ENCODE results near the gene SFMBT2.
"Not testable (repeated sequence)": the region's sequence is repeated elsewhere in the genome, so short reads cannot be mapped to it uniquely, and the experiment has no call there.

The SFMBT2 gene

DNA sequence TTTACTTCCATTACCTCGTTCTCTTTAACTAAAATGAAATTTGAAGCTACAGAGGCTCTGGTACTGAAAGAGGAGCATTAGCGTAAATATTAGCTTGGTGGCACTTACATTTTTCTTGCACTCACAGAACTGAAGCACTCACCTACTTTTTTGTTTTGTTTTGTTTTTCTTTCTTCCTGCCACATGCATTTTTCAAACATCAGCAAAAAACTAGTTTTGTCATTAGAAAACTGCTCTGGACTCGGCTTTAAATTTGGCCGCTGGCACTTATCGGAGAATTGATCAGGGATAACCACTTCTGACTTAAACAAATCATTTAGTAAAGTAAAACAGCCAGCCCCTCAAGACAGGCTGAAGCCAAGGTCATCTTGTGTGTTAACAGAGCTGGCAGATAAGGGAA lies 216.3 kb downstream of the SFMBT2 start:
- H2AFZ ChIP-seq (ENCODE audit: low read length, unreplicated experiment) = no peak overlapping the region
- H3K4me3 ChIP-seq (ENCODE audit: low read depth, low read length) = no peak overlapping the region
- H3K4me1 ChIP-seq (ENCODE audit: control insufficient read depth, insufficient read depth, low read length, unreplicated experiment) = no peaks in the 10 kb centered on the region
- H3K79me2 ChIP-seq (ENCODE audit: control insufficient read depth, insufficient read depth, low read length, unreplicated experiment) = no peaks in the 10 kb centered on the region
- no peaks in the 10 kb centered on the region for H3K36me3 ChIP-seq (ENCODE audit: insufficient read depth, low read length)
- H3K27me3 ChIP-seq (ENCODE audit: insufficient read depth, low read length) = no peaks in the 10 kb centered on the region
- no peak overlapping the region for H3K27ac ChIP-seq (ENCODE audit: low read depth, low read length)

DNA sequence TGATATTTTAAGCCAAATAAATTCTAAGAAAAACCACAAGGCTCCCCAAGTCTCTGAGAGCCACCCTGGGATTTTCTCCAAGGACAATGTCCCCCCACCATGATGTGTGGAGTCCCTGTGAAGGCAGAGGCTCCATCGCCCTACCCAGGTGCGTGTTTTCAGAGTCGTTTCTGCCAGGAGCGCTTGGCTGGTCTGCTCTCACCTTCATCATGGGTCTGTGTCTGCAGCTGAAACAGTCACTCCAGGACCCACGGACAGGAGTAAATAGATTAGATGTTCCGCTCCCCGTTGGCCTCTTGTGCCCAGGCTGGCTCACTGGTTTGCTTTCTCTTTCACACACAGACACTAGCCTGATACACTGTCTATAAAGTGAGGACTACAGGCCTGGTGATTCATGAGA lies 217.5 kb downstream of the SFMBT2 start:
- H3K27me3 ChIP-seq (ENCODE audit: insufficient read depth, low read length) = no peaks in the 10 kb centered on the region
- H2AFZ ChIP-seq (ENCODE audit: low read length, unreplicated experiment) = no peak overlapping the region
- H3K79me2 ChIP-seq (ENCODE audit: control insufficient read depth, insufficient read depth, low read length, unreplicated experiment) = no peaks in the 10 kb centered on the region
- no peak overlapping the region for H3K4me3 ChIP-seq (ENCODE audit: low read depth, low read length)
- no peak overlapping the region for H3K27ac ChIP-seq (ENCODE audit: low read depth, low read length)
- no peaks in the 10 kb centered on the region for H3K36me3 ChIP-seq (ENCODE audit: insufficient read depth, low read length)
- H3K4me1 ChIP-seq (ENCODE audit: control insufficient read depth, insufficient read depth, low read length, unreplicated experiment) = no peaks in the 10 kb centered on the region

DNA sequence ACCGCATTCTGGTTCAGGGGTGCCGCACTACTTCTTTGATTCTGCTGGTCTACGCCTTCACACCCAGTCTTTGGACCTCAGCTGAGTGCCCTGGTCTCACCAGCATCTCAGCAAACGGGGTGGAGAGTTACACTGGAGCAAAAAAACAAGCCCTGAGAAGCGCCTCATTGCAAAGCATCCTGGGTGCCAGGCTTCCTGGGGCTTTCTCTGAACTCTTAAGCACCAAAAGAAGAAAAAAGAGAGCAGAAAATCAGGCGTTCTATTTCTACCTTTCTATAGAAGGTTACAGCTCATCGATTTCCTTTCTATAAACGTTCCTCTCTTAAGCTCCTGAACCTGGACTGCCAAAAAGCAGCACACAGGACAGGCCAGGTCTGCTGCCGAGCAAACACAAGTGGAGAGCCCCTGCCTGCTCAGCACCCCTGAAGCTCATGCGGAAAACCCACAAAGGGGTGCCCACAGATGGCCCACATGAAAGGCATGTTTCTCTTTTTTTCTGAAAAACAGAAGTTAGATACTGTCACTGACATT lies 217.9 kb downstream of the SFMBT2 start:
- no peaks in the 10 kb centered on the region for H3K36me3 ChIP-seq (ENCODE audit: insufficient read depth, low read length)
- no peak overlapping the region for H3K27ac ChIP-seq (ENCODE audit: low read depth, low read length)
- H2AFZ ChIP-seq (ENCODE audit: low read length, unreplicated experiment) = no peak overlapping the region
- H3K27me3 ChIP-seq (ENCODE audit: insufficient read depth, low read length) = no peaks in the 10 kb centered on the region
- H3K4me1 ChIP-seq (ENCODE audit: control insufficient read depth, insufficient read depth, low read length, unreplicated experiment) = no peaks in the 10 kb centered on the region
- H3K4me3 ChIP-seq (ENCODE audit: low read depth, low read length) = no peak overlapping the region
- no peaks in the 10 kb centered on the region for H3K79me2 ChIP-seq (ENCODE audit: control insufficient read depth, insufficient read depth, low read length, unreplicated experiment)

DNA sequence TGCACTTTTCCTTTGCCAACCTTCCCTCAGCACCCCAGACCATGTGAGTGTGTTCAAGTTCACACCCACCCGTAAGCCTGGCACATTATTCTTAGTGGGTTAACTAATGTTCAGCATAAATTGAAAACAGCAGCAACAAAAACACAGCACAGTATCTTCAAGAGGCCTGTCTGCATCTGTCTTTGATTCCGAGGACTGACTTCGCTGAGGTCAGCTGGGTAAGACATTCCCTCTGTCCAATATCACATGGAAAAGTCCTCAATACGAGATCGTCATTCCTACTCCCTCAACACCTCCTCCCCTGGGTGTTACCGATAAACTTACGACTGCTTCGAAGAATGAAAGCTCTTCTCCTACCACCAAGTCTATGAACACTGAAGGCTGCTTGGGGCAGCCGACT lies 218.8 kb downstream of the SFMBT2 start:
- Histone ChIP-seq H2AFZ (ENCODE audit: low read length, unreplicated experiment) (no peak overlapping the region), H3K4me1 (ENCODE audit: control insufficient read depth, insufficient read depth, low read length, unreplicated experiment) (no peaks in the 10 kb centered on the region), H3K27me3 (ENCODE audit: insufficient read depth, low read length) (no peaks in the 10 kb centered on the region), H3K4me3 (ENCODE audit: low read depth, low read length) (no peak overlapping the region), H3K79me2 (ENCODE audit: control insufficient read depth, insufficient read depth, low read length, unreplicated experiment) (no peaks in the 10 kb centered on the region), H3K36me3 (ENCODE audit: insufficient read depth, low read length) (no peaks in the 10 kb centered on the region), H3K27ac (ENCODE audit: low read depth, low read length) (no peak overlapping the region)

DNA sequence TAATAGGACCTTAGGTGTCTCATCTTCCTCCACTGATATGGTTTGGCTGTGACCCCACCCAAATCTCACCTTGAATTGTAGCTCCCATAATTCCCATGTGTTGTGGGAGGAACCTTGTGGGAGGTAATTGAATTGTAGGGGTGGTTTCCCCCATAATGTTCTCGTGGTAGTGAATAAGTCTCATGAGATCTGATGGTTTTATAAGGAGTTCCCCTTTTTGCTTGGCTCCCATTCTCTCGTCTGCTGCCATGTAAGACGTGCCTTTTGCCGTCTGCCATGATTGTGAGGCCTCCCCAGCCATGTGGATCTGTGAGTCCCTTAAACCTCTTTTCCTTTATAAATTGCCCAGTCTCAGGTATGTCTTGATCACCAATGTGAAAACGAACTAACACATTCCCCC lies 220.1 kb downstream of the SFMBT2 start:
- not testable (repeated sequence) for H2AFZ ChIP-seq (ENCODE audit: low read length, unreplicated experiment); H3K27ac ChIP-seq (ENCODE audit: low read depth, low read length); H3K4me3 ChIP-seq (ENCODE audit: low read depth, low read length); H3K36me3 ChIP-seq (ENCODE audit: insufficient read depth, low read length); H3K27me3 ChIP-seq (ENCODE audit: insufficient read depth, low read length); H3K79me2 ChIP-seq (ENCODE audit: control insufficient read depth, insufficient read depth, low read length, unreplicated experiment); H3K4me1 ChIP-seq (ENCODE audit: control insufficient read depth, insufficient read depth, low read length, unreplicated experiment)

DNA sequence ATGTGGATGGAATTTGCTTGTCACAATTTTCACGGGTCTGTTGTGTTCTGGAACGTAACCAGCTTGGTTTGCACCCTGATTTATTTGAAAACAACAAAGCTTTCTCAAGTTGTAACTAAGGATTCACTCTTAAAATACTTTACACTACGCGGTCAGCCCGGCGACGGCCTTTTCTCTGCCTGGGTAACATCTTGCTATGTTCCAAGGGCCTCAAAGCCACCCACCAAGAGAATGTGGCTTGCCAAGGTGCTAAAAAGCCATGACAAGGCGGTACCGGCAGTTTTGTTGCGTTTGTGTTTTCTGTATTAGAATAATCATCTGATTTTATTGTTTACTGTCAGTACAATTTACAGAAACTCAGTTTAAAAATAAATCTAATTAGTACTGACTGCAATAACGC lies 220.9 kb downstream of the SFMBT2 start:
- H3K27me3 ChIP-seq (ENCODE audit: insufficient read depth, low read length) = no peaks in the 10 kb centered on the region
- H3K27ac ChIP-seq (ENCODE audit: low read depth, low read length) = no peak overlapping the region
- no peak overlapping the region for H3K4me3 ChIP-seq (ENCODE audit: low read depth, low read length)
- no peaks in the 10 kb centered on the region for H3K79me2 ChIP-seq (ENCODE audit: control insufficient read depth, insufficient read depth, low read length, unreplicated experiment)
- H2AFZ ChIP-seq (ENCODE audit: low read length, unreplicated experiment) = no peak overlapping the region
- no peaks in the 10 kb centered on the region for H3K36me3 ChIP-seq (ENCODE audit: insufficient read depth, low read length)
- H3K4me1 ChIP-seq (ENCODE audit: control insufficient read depth, insufficient read depth, low read length, unreplicated experiment) = no peaks in the 10 kb centered on the region

DNA sequence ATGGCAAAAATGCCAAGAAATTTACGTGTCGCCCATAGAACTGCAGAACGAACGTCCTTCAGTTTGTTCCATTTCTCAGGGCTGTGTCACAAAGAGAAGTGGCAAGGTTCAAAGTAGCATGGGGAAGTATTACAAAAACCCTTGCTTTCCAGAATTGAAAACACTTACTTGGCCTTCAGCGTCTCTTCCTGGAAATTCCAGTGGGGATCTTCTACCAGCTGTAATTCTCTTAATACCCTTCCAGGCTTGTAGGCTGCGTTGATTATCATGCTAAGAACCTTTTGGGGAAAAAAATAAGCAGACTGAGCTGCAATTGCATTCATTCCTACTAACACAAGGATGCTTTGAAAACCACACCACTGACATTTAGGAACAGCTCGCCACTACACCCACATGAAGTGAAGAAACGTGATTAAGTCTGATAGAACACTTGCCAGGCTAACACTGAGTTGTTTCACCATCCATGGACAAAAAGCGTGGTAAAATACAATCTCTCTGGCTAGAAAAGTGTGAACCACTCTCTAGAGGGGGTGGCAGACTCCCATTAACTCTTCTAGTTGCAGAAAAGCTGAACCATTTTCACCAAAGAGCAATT lies 222.3 kb downstream of the SFMBT2 start:
- Histone ChIP-seq H3K36me3 (ENCODE audit: insufficient read depth, low read length) (no peaks in the 10 kb centered on the region), H2AFZ (ENCODE audit: low read length, unreplicated experiment) (no peak overlapping the region), H3K4me3 (ENCODE audit: low read depth, low read length) (no peak overlapping the region), H3K79me2 (ENCODE audit: control insufficient read depth, insufficient read depth, low read length, unreplicated experiment) (no peaks in the 10 kb centered on the region), H3K27me3 (ENCODE audit: insufficient read depth, low read length) (no peaks in the 10 kb centered on the region), H3K27ac (ENCODE audit: low read depth, low read length) (no peak overlapping the region), H3K4me1 (ENCODE audit: control insufficient read depth, insufficient read depth, low read length, unreplicated experiment) (no peaks in the 10 kb centered on the region)

DNA sequence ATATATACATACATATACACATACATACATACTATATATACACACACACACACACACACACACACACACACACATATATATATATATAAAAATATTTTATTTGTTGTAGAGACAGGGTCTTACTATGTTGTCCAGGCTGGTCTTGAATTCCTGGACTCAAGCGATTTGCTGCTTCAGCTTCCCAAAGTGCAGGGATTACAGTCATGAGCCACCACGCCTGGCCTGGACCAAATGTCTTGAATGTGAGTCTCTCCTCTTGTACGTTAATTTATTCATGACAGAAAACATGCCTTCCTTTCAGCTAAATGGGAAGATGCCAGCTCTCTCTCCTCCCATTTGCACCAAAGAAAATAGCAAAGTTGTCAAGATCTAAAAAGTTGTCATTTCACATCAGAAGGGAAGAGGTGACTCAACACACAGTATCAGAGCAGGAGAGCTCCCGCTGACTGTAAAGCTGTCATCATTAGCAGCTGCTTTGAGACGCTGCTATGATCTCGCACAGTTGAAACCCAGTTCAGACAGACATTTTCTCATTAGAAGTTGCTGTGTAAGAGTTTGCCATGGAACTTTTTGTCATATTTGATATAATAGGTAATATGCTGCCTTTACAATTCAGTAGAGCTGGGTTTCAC lies 224.3 kb downstream of the SFMBT2 start:
- Histone ChIP-seq H3K27me3 (ENCODE audit: insufficient read depth, low read length) (no peaks in the 10 kb centered on the region), H2AFZ (ENCODE audit: low read length, unreplicated experiment) (no peak overlapping the region), H3K36me3 (ENCODE audit: insufficient read depth, low read length) (no peaks in the 10 kb centered on the region), H3K79me2 (ENCODE audit: control insufficient read depth, insufficient read depth, low read length, unreplicated experiment) (no peaks in the 10 kb centered on the region), H3K27ac (ENCODE audit: low read depth, low read length) (no peak overlapping the region), H3K4me1 (ENCODE audit: control insufficient read depth, insufficient read depth, low read length, unreplicated experiment) (no peaks in the 10 kb centered on the region), H3K4me3 (ENCODE audit: low read depth, low read length) (no peak overlapping the region)

DNA sequence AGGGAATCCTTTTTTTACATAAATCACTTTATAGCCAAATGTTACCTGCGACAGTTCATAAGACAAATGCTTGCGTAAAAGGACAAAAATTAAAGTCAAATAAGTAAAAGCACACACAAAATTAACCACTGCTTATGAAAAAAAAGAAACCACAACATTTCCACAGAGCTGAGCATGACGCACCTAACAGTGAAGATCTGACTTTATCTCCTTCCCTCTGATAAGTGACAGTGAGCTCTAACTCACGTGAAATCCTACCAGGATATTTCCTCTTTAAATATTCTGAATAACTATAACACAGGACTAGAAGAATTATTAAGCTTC lies 225.5 kb downstream of the SFMBT2 start:
- Histone ChIP-seq H2AFZ (ENCODE audit: low read length, unreplicated experiment) (no peak overlapping the region), H3K79me2 (ENCODE audit: control insufficient read depth, insufficient read depth, low read length, unreplicated experiment) (no peaks in the 10 kb centered on the region), H3K36me3 (ENCODE audit: insufficient read depth, low read length) (no peaks in the 10 kb centered on the region), H3K27ac (ENCODE audit: low read depth, low read length) (no peak overlapping the region), H3K4me3 (ENCODE audit: low read depth, low read length) (no peak overlapping the region), H3K27me3 (ENCODE audit: insufficient read depth, low read length) (no peaks in the 10 kb centered on the region), H3K4me1 (ENCODE audit: control insufficient read depth, insufficient read depth, low read length, unreplicated experiment) (no peaks in the 10 kb centered on the region)

DNA sequence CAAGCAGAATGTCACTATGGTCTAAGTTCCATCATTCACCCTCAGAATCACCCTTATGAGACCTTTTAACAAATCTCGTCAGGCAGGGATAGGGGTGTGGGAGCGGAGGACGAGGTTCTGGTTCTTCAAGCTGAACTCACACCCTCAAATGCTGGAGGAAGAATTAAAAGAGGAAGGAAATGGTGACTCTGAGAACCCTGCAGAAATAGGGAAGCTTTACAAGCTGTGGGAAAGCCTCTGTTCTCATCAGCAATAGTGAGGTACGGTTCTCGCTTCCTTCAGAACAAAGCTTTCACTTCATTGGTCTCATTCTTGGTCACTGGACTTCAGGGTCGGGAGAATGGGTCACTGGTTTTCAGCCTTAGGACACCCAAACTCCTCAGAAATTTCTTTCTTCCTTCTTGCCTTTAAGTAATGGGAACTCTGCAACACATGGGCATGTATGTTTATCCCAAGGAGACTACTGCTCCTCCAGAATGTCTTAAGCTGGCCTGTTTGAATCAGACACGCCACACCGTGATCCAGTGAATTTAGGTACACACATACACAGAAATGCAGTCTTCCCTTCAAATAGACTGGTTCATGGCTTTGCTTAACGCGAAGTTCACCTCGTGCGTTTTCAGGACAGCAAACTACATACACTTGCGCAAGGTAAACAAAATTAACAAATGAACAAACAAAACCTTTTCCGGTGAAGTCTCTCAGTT lies 226.0 kb downstream of the SFMBT2 start:
- Histone ChIP-seq H2AFZ (ENCODE audit: low read length, unreplicated experiment) (no peak overlapping the region), H3K36me3 (ENCODE audit: insufficient read depth, low read length) (no peaks in the 10 kb centered on the region), H3K4me3 (ENCODE audit: low read depth, low read length) (no peak overlapping the region), H3K79me2 (ENCODE audit: control insufficient read depth, insufficient read depth, low read length, unreplicated experiment) (no peaks in the 10 kb centered on the region), H3K27ac (ENCODE audit: low read depth, low read length) (no peak overlapping the region), H3K4me1 (ENCODE audit: control insufficient read depth, insufficient read depth, low read length, unreplicated experiment) (no peaks in the 10 kb centered on the region), H3K27me3 (ENCODE audit: insufficient read depth, low read length) (no peaks in the 10 kb centered on the region)

DNA sequence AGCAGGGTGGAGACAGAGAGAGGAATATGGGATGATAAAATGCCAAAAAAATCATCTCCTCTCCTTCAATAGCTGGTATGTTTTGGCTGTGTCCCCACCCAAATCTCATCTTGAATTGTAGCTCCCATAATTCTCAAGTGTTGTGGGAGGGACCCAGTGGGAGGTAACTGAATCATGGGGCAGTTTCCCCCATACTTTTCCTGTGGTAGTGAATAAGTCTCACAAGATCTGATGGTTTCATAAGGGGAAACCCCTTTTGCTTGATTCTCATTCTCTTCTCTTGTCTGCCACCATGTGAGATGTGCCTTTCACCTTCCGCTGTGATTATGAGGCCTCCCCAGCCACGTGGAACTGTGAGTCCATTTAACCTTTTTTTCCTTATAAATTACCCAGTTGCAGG lies 226.7 kb downstream of the SFMBT2 start:
- H3K27me3 ChIP-seq (ENCODE audit: insufficient read depth, low read length); H3K36me3 ChIP-seq (ENCODE audit: insufficient read depth, low read length); H3K4me3 ChIP-seq (ENCODE audit: low read depth, low read length); H2AFZ ChIP-seq (ENCODE audit: low read length, unreplicated experiment); H3K79me2 ChIP-seq (ENCODE audit: control insufficient read depth, insufficient read depth, low read length, unreplicated experiment); H3K27ac ChIP-seq (ENCODE audit: low read depth, low read length); H3K4me1 ChIP-seq (ENCODE audit: control insufficient read depth, insufficient read depth, low read length, unreplicated experiment): not testable (repeated sequence)
